Fibroblast of lung (primary cell): ENCODE measurements around the gene ACAT2.

Experiments
- EZH2 ChIP-seq: IDR thresholded peaks from 2 replicates; pipeline ENCODE4 v1.5.1; 2012; ENCODE audit warnings: low read length, control low read depth, mild to moderate bottlenecking; ENCODE audit errors: missing control alignments
- TF ChIP-seq, protein P1 (sequence below), 2 donors: IDR thresholded peaks in 1 of 2; conservative IDR thresholded peaks in 1 of 2; 1 replicate in 1 of 2; 2 replicates in 1 of 2; pipeline ENCODE4 v1.5.1; 2011 to 2012; ENCODE audit warnings: low read length in 2 of 2, control low read depth in 1 of 2, inconsistent platforms in 1 of 2, low read depth in 1 of 2, mild to moderate bottlenecking in 1 of 2

DNA sequence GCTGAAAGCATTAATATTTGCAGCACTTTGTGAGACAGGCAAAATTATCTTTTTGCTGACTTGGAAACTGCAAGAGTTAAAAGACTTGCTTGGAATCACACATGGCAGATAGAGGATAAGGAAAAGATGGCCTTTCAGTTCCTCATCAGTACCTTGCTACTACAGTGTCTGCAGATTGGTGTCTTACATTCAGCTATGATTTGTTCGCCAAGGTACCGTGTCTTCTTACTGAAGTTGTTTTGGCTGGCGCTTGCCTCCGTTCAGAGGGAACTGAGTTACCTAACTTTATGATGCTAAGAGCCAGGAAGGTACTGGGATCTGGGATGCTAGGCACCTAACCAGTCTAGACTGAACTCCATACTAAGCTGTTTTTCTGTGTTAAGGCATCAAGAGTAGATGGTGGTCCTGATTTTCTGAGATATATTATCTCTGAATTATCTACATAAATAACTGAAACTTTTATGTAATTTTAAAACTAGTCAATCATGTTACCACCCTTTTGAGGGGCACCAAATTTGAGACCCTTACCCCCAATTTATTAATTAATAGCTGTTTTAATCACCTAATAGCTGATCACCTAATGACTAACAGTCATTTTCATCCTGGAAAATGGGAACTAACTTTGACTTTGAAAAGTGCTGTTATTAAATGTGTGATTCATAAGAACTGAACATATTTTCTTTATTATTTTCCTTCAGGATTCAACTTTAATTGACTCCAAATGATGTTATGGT, 32.1 kb upstream of the ACAT2 start:
- TF ChIP-seq, protein P1, sequence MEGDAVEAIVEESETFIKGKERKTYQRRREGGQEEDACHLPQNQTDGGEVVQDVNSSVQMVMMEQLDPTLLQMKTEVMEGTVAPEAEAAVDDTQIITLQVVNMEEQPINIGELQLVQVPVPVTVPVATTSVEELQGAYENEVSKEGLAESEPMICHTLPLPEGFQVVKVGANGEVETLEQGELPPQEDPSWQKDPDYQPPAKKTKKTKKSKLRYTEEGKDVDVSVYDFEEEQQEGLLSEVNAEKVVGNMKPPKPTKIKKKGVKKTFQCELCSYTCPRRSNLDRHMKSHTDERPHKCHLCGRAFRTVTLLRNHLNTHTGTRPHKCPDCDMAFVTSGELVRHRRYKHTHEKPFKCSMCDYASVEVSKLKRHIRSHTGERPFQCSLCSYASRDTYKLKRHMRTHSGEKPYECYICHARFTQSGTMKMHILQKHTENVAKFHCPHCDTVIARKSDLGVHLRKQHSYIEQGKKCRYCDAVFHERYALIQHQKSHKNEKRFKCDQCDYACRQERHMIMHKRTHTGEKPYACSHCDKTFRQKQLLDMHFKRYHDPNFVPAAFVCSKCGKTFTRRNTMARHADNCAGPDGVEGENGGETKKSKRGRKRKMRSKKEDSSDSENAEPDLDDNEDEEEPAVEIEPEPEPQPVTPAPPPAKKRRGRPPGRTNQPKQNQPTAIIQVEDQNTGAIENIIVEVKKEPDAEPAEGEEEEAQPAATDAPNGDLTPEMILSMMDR (conservative IDR thresholded peaks at IDR 0.05 in 1 of 2, IDR thresholded peaks at IDR 0.05 in 1 of 2; ENCODE audit: low read depth in 1 of 2, low read length in 2 of 2) = no peak
- TF ChIP-seq EZH2 = no peak
